PFSK-1 (cell line): ENCODE data around the gene ANXA1.

Source experiments
- POLR2AphosphoS5 ChIP-seq: IDR thresholded peaks from 2 replicates; pipeline ENCODE4 v1.6.1; 2012; ENCODE audit warnings: low read depth, mild to moderate bottlenecking, control low read depth, low read length, moderate library complexity
- REST ChIP-seq, 2 experiments: IDR thresholded peaks; 2 replicates each; pipeline versions ENCODE4 v1.6.1 to v1.8.0; 2011 to 2012; ENCODE audit warnings: low read depth in 2 of 2, low read length in 2 of 2, control low read depth in 1 of 2, inconsistent platforms in 1 of 2, mild to moderate bottlenecking in 1 of 2, moderate library complexity in 1 of 2; ENCODE audit not compliant: insufficient read depth in 1 of 2
- SIN3A ChIP-seq: IDR thresholded peaks from 2 replicates; pipeline ENCODE4 v1.6.1; 2012; ENCODE audit warnings: mild to moderate bottlenecking, low read length, moderate library complexity, borderline replicate concordance; ENCODE audit not compliant: insufficient read depth
- TAF1 ChIP-seq: IDR thresholded peaks from 2 replicates; pipeline ENCODE4 v1.6.1; 2012; ENCODE audit warnings: low read length, control low read depth, borderline replicate concordance; ENCODE audit not compliant: insufficient read depth

GRCh38 chr9:73215249-73215648 lies 63.6 kb downstream of the ANXA1 start:
- TF ChIP-seq POLR2AphosphoS5 (no peak), TAF1 (no peak), REST (IDR thresholded peaks at IDR 0.05; ENCODE audit: insufficient read depth in 1 of 2, low read depth in 2 of 2, low read length in 2 of 2) (no peak), SIN3A (no peak)
